Measurements from ENCODE around the gene PXN. TPM values are rescaled to one million over a fixed set of nuclear protein-coding genes. Genes with fewer than 3 reads are reported as not detected.
A peak's percentile ranks its signal among the peaks of the same experiment; 100 is the strongest.

Gene PXN
- total RNA-seq, 1 experiment from 2014 or later, result 22.0 TPM

DNA sequence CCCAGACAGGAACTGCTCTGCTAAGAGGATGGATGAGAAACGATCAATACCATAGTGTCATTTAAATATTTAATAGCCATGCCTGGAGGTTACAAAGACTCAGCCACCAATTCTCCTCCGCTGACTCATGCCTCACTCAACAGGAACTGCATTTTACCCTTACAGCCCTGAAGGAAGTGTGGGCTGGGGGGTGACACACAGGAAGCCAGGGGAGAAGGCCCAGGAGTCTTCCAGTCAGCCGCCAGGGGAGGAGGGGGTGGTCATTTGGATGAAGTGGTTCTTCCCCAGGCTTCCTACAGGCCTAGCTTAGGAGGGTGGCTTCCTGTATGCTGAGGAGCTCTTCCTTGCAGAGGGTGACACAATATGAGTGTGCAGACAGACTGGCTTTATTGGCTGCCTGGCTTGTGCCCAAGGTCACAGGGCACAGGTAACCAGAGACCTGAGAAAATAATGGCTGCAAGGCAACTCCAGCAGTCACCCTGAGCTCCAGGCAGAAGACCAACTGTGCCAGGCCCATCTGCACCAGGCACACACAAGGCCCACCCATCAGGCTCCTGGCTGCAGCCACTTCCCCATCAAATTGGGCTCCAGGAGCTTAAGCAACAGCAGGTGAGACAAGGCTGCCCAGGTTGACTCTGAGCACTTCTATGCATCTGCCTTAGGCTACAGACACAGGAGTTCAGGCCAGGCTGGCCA is 34.1 kb downstream of the PXN start:
- in situ Hi-C loops (cut with HindIII; ENCODE audit: low pct_unique_long_range_greater_than_20kb, low sequenced_read_pairs), result no loop called here
- peak; percentile 90 for DNase-seq (ENCODE audit: low read depth, low spot score)

DNA sequence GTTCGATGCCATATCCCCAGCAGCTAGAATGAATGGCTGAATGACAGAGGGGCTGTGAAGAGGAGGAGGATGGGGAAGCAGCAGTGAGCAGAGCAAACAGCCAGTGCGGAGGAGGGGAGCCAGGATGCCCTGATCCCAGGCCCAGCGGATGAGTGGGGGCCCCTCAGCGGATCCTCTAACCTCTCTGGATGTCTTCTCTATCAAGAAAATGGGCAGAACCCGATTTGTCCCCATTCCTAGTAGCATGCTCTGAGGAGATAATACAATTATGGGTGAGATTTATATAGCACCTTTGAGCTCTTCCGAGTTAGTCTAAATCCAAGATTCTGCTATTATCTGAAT is 34.6 kb downstream of the PXN start:
- no peak for DNase-seq (ENCODE audit: low read depth, low spot score)
- in situ Hi-C loops (cut with HindIII; ENCODE audit: low pct_unique_long_range_greater_than_20kb, low sequenced_read_pairs), result no loop called here

GRCh38 chr12:120230326-120230973 is 35.1 kb downstream of the PXN start:
- DNase-seq (ENCODE audit: low read depth, low spot score), result peak; percentile 60
- in situ Hi-C loops (cut with HindIII; ENCODE audit: low pct_unique_long_range_greater_than_20kb, low sequenced_read_pairs), result no loop called here

GRCh38 chr12:120229487-120230325 is 35.8 kb downstream of the PXN start:
- in situ Hi-C loops (cut with HindIII; ENCODE audit: low pct_unique_long_range_greater_than_20kb, low sequenced_read_pairs), result no loop called here
- peak; percentile 32 for DNase-seq (ENCODE audit: low read depth, low spot score)

DNA sequence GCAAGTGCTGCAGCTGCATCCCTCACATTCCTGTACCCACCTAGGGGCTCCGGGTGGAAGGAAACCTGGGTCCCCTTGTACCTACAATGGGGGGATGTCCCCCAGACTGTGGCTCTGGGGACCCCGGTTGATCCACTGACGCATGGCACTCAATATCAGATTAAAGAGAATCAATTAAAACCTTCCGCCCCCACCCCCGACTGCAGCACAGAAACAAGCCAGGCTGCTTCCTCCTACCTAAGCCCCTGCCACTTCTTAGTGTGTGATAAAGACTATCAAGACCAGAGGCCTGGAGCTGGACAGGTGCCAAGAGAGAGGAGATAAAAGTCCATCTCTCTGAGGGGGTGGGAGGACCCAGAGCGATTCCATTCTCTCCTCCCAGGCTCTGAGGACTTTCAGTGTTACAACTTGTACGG is 36.5 kb downstream of the PXN start:
- DNase-seq (ENCODE audit: low read depth, low spot score), result no peak
- in situ Hi-C loops (cut with HindIII; ENCODE audit: low pct_unique_long_range_greater_than_20kb, low sequenced_read_pairs), result no loop called here

GRCh38 chr12:120228291-120229070 is 37.0 kb downstream of the PXN start:
- peak; percentile 85 for DNase-seq (ENCODE audit: low read depth, low spot score)
- in situ Hi-C loops (cut with HindIII; ENCODE audit: low pct_unique_long_range_greater_than_20kb, low sequenced_read_pairs), result no loop called here

DNA sequence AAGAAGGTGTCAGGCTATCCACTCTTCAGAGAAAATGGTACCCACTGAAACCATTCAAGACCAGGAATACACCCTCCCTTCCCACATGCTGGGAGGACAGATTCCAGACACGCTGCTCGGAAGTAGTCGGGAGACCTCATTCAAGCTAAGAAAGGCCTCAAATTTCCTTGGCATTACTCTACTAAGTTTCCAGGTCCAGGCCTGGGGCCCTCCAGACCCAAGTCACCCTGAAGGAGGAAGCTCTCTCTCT is 37.6 kb downstream of the PXN start:
- in situ Hi-C loops (cut with HindIII; ENCODE audit: low pct_unique_long_range_greater_than_20kb, low sequenced_read_pairs), result no loop called here
- DNase-seq (ENCODE audit: low read depth, low spot score), result no peak

- in situ Hi-C loops (cut with HindIII; ENCODE audit: low pct_unique_long_range_greater_than_20kb, low sequenced_read_pairs), result no loop called here
- DNase-seq (ENCODE audit: low read depth, low spot score), result no peak
Measured at GRCh38 chr12:120227233-120228040, 38.1 kb downstream of the PXN start.

DNA sequence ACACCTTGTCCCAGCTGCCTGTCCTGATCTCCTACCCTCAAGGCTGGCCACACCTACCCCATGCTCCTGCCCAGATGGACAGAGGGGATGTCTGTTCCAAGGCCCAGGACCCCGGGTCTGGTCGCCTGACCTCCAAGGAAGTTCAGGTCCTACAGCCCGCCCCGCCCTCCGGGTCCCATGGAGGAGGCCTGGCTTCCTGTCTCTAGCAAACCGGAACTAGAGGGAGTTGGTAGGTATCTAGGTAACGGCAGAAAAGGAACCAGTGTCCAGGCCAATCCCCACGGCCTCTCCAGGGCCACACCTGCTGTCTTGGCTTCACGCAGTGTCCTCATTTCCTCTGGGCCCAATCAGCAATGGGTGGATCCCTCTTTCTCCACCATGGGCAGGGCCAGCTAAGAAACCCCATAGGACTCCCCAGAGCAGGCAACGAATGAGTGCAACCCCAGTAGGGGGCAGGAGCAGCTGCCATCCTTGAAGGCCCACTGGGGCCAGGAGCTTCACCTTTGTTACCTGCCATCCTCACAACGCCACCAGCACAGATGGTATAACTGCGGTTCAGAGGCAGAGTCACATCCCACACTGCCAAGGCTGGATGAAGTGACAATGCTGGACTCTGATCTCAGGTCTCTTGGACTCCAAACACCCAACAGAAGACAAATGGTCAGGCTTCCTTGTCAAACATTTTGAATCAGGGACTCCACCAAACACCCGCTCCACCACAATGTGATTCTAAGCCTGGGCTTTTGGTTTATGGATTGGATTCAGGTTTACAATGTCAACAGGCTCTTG is 39.5 kb downstream of the PXN start:
- in situ Hi-C loops (cut with HindIII; ENCODE audit: low pct_unique_long_range_greater_than_20kb, low sequenced_read_pairs), result no loop called here
- DNase-seq (ENCODE audit: low read depth, low spot score), result no peak

DNA sequence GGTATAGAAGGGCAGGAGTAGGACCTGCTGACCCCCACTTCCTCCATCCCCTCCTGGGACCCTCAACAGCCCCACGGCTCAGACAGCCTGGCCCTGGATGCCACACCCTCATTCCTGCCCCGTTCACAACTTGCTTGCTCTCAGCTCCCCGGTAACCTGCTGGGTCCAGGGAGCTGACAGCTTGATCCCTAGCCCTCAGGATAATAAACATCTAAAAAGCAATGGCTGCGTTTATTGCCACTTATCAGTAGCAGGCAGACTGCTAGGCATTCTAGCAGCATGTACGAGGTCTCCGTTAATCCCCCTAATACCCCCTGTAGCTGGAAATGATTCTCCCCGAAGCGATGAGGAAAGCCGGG is 40.4 kb downstream of the PXN start:
- in situ Hi-C loops (cut with HindIII; ENCODE audit: low pct_unique_long_range_greater_than_20kb, low sequenced_read_pairs), result no loop called here
- no peak for DNase-seq (ENCODE audit: low read depth, low spot score)

DNA sequence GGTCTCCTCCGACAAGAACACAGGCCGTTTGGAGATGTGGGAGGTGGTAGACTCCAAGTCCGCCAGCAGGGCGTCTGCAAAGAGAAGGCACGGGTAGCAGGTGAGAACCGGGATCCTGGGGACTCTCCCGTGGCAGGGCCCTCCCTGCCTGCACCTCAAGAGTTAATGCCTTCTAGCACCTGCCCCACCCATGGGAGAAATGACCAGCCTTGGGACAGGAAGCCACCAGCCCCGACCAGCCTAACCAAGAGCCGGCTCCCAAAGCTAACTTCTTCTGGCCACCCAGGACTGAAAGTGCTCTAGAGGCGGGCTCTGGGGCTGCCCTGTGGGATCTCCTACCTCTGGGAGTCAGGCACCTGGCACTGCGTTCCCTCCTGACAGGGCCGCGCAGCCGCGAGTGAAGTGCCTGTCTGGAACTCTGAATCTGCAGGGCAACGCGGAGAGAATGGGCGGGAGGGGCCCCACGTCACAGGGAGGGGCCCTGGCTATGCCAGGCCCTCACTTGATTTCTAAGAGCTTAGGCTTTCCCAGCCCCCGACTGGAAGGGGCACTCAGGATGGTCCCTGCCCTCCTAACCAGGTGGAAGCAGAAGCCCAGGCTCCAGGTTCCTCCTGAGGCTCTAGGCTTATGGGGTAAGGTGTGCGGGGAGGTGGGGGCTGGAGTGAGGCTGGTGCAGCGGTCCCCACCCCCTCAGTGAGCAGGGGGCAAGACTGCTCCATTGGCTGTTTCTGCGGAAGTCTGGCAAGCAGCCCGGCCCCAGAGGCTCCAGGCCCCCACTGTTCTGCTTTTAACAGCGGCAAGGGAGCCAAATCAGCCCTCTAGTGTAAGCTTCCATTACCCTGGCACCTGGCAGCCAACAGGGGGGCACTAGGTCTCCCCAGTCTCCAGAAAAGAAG is 41.0 kb downstream of the PXN start:
- no peak for DNase-seq (ENCODE audit: low read depth, low spot score)
- in situ Hi-C loops (cut with HindIII; ENCODE audit: low pct_unique_long_range_greater_than_20kb, low sequenced_read_pairs), result no loop called here

GRCh38 chr12:120223458-120224303 is 41.8 kb downstream of the PXN start:
- DNase-seq (ENCODE audit: low read depth, low spot score), result no peak
- in situ Hi-C loops (cut with HindIII; ENCODE audit: low pct_unique_long_range_greater_than_20kb, low sequenced_read_pairs), result no loop called here

DNA sequence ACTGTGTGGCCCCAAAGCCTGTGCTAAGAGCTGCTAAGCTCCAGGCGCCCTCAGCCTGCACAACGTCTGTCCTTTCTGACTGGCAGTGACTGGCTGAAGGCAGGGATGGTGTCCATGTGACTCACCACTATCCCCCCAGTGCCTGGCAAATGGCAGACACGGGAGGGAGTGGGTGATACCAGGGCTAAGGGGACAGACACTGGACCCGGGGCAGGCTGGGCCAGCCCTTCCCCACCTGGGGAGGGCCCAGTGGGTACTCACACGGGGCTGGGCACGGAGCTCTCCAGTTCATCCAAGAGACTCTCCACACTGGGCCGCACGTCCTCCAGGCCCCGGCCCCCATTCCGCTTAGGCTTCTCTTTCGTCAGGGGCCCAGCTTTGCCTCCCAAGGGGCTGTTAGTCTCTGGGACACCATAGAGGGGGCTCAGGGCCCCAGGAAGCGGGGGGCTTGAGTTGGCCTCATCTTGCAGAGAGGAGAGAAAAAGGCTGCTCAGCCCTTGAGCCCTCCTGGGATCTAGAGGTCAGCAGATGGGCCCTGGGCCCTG is 43.2 kb downstream of the PXN start:
- no peak for DNase-seq (ENCODE audit: low read depth, low spot score)
- in situ Hi-C loops (cut with HindIII; ENCODE audit: low pct_unique_long_range_greater_than_20kb, low sequenced_read_pairs), result no loop called here

DNA sequence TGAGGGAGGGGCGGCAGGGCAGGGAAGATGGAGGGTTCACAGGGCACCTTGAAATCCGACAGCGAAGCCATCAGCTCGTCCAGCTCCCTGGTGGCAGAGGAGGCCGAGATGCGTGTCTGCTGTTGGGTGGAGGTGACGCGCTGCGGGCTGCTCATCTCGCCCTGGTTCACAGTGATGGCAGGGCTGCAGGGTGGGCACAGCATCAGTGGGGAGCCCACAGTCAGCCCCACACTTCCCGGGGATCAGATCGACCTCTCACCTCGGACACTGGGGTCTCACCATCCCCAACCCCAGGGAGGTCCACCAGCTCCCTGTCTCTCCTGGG is 44.0 kb downstream of the PXN start:
- in situ Hi-C loops (cut with HindIII; ENCODE audit: low pct_unique_long_range_greater_than_20kb, low sequenced_read_pairs), result no loop called here
- no peak for DNase-seq (ENCODE audit: low read depth, low spot score)

Data from SK-MEL-5 (cell line).